HCT116 (cell line): ENCODE data around the gene ADPRS.

Experiments
- CTCF ChIP-seq, 3 experiments: fragments of 200-600 bp in 1 of 3; sonication (generic) in 1 of 3; IDR thresholded peaks in 2 of 3; conservative IDR thresholded peaks in 1 of 3; 2 replicates each; pipeline ENCODE4 v1.5.1; 2012 to 2017; ENCODE audit warnings: low read depth in 2 of 3, low read length in 2 of 3, antibody characterized with exemption in 1 of 3, borderline replicate concordance in 1 of 3, control low read depth in 1 of 3, mild to moderate bottlenecking in 1 of 3, mixed read lengths in 1 of 3, mixed run types in 1 of 3, moderate library complexity in 1 of 3; ENCODE audit not compliant: insufficient read depth in 1 of 3
- EZH2 ChIP-seq: fragments of 200-600 bp; sonication (generic); IDR thresholded peaks from 2 replicates; pipeline ENCODE4 v1.6.1; 2017; ENCODE audit warnings: antibody characterized with exemption, mixed run types
- POLR2A ChIP-seq: IDR thresholded peaks from 2 replicates; pipeline ENCODE4 v1.7.0; 2011; ENCODE audit warnings: borderline replicate concordance; ENCODE audit not compliant: insufficient read depth, insufficient read length; ENCODE audit errors: extremely low read depth

DNA sequence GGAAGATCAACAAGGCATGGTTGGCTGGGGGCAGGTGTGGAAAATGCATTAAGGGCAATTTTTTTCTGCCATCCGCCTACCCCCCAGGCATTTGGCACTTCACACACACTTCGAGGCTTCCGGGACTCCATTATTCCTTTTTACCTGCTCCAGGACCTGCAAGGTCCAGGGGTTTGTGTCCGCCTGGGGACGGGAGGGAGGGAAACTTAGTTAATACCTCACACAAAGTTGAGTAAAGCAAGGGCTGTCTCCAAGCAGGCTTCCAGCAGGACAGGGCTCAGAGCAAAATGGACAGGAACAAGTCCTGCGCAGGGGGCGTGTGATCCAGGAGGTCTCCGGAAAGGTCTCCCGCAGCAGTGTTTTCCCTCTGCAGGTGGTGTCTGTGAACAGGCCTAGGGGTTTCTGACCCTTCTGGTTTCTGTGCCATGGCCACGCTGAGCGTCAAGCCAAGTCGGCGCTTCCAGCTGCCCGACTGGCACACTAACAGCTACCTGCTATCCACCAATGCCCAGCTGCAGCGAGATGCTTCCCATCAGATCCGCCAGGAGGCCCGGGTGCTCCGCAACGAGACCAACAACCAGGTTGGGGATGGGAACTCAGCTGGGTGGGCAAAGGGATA lies 4.1 kb upstream of the ADPRS start:
- TF ChIP-seq CTCF (IDR thresholded peaks at IDR 0.05 in 2 of 3, conservative IDR thresholded peaks at IDR 0.05 in 1 of 3; ENCODE audit: borderline replicate concordance in 1 of 3, insufficient read depth in 1 of 3, low read depth in 2 of 3, low read length in 2 of 3) = no peak
- no peak for TF ChIP-seq POLR2A
- no peak for TF ChIP-seq EZH2
